Gastroesophageal sphincter (tissue), 3 donors: ENCODE results near the gene FGF18.

Experiments
- EP300 ChIP-seq: sonication (generic); formaldehyde crosslinking; IDR thresholded peaks from one replicate; pipeline ENCODE4 v1.6.1; 2017; ENCODE audit warnings: antibody characterized with exemption, mild to moderate bottlenecking
- TF ChIP-seq, protein P1 (sequence below), 4 experiments: fragments of 200-600 bp in 2 of 4; fragments of 450-650 bp in 2 of 4; sonication (generic) in 1 of 4; IDR thresholded peaks; one replicate each; pipeline ENCODE4 v1.5.1; 2017 to 2019; ENCODE audit warnings: antibody characterized with exemption in 4 of 4, mild to moderate bottlenecking in 2 of 4, moderate library complexity in 2 of 4

GRCh38 chr5:171419688-171420430 is 412 bp downstream of the FGF18 start:
- TF ChIP-seq EP300, result no peak
- TF ChIP-seq, protein P1, sequence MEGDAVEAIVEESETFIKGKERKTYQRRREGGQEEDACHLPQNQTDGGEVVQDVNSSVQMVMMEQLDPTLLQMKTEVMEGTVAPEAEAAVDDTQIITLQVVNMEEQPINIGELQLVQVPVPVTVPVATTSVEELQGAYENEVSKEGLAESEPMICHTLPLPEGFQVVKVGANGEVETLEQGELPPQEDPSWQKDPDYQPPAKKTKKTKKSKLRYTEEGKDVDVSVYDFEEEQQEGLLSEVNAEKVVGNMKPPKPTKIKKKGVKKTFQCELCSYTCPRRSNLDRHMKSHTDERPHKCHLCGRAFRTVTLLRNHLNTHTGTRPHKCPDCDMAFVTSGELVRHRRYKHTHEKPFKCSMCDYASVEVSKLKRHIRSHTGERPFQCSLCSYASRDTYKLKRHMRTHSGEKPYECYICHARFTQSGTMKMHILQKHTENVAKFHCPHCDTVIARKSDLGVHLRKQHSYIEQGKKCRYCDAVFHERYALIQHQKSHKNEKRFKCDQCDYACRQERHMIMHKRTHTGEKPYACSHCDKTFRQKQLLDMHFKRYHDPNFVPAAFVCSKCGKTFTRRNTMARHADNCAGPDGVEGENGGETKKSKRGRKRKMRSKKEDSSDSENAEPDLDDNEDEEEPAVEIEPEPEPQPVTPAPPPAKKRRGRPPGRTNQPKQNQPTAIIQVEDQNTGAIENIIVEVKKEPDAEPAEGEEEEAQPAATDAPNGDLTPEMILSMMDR (IDR thresholded peaks at IDR 0.05), result peak in 1 of 4 experiments; percentile 5
